GM19193 (cell line): ENCODE data around the gene FABP1.

ENCODE experiments used
- POLR2A ChIP-seq: IDR thresholded peaks from 4 replicates; pipeline ENCODE4 v1.6.1; 2011; ENCODE audit not compliant: insufficient read depth, insufficient read length; ENCODE audit errors: extremely low read depth

Gene FABP1

GRCh38 chr2:88127888-88128653 is at the start of gene FABP1:
Gene FABP1 (minus strand): TSS chr2:88128062. CDS start chr2:88128017, 45 bp downstream.
- TF ChIP-seq POLR2A, result no peak

- TF ChIP-seq POLR2A, result no peak
Measured at GRCh38 chr2:88177556-88177955, 49.7 kb upstream of the FABP1 start.

- TF ChIP-seq POLR2A, result no peak
Measured at GRCh38 chr2:88176352-88176984, 48.6 kb upstream of the FABP1 start.

- no peak for TF ChIP-seq POLR2A
Measured at GRCh38 chr2:88172882-88173281, 45.0 kb upstream of the FABP1 start.

- no peak for TF ChIP-seq POLR2A
Measured at GRCh38 chr2:88171966-88172365, 44.1 kb upstream of the FABP1 start.

GRCh38 chr2:88170472-88170892 is 42.6 kb upstream of the FABP1 start:
- no peak for TF ChIP-seq POLR2A

- TF ChIP-seq POLR2A, result no peak
Measured at GRCh38 chr2:88168386-88168785, 40.5 kb upstream of the FABP1 start.

- TF ChIP-seq POLR2A, result no peak
Measured at GRCh38 chr2:88167740-88168139, 39.9 kb upstream of the FABP1 start.

GRCh38 chr2:88165332-88166003 is 37.6 kb upstream of the FABP1 start:
- no peak for TF ChIP-seq POLR2A

- TF ChIP-seq POLR2A, result no peak
Measured at GRCh38 chr2:88161446-88162244, 33.8 kb upstream of the FABP1 start.

- TF ChIP-seq POLR2A, result no peak
Measured at GRCh38 chr2:88160517-88160916, 32.7 kb upstream of the FABP1 start.

GRCh38 chr2:88159955-88160415 is 32.1 kb upstream of the FABP1 start:
- TF ChIP-seq POLR2A, result no peak

GRCh38 chr2:88159481-88159880 is 31.6 kb upstream of the FABP1 start:
- TF ChIP-seq POLR2A, result no peak

- TF ChIP-seq POLR2A, result no peak
Measured at GRCh38 chr2:88148929-88149438, 21.1 kb upstream of the FABP1 start.

GRCh38 chr2:88147145-88147544 is 19.3 kb upstream of the FABP1 start:
- no peak for TF ChIP-seq POLR2A
